Head of caudate nucleus (tissue), 42 donors: ENCODE measurements around the gene FAM120B.
"Not testable (repeated sequence)": the region's sequence is repeated elsewhere in the genome, so short reads cannot be mapped to it uniquely, and the experiment has no call there.

Experiments used
- DNase-seq, 42 donors: peaks; one replicate each; pipeline versions ENCODE4 v3.0.0 to v3.0.0-alpha.2; 2020 to 2021; ENCODE audit warnings: mixed read lengths in 7 of 42
- intact Hi-C: fragments of 100-400 bp; cut with DNase I; formaldehyde crosslinking; loops from one replicate; pipeline ENCODE4 v1.15.0; 2022

Gene FAM120B

DNA sequence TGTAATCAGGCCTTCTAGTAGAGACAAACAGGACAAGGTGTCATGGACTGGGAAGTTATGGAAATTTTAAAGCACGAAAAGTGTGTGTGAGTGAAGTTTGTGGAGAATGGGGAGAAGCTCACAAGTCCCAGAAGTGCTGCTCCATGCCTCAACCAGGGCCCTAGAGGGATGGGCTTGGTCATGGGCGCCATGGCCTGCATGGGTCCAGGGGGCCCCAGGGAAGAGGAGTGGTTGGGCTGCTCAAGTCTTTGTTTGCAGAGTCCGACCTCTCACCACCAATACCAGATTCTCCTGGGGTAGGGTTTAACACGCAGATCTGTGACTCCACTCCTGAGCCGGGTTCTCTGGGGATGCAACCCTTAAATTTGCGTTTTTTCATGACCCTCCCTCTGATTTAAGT lies 88.4 kb downstream of the FAM120B start:
- intact Hi-C loops, result no loop called here
- no peak for DNase-seq

GRCh38 chr6:170398743-170399369 lies 92.3 kb downstream of the FAM120B start:
- intact Hi-C loops, DNase-seq: not testable (repeated sequence)

- intact Hi-C loops, DNase-seq: not testable (repeated sequence)
These were observed 93.5 kb downstream of the FAM120B start for GRCh38 chr6:170399955-170400558.

DNA sequence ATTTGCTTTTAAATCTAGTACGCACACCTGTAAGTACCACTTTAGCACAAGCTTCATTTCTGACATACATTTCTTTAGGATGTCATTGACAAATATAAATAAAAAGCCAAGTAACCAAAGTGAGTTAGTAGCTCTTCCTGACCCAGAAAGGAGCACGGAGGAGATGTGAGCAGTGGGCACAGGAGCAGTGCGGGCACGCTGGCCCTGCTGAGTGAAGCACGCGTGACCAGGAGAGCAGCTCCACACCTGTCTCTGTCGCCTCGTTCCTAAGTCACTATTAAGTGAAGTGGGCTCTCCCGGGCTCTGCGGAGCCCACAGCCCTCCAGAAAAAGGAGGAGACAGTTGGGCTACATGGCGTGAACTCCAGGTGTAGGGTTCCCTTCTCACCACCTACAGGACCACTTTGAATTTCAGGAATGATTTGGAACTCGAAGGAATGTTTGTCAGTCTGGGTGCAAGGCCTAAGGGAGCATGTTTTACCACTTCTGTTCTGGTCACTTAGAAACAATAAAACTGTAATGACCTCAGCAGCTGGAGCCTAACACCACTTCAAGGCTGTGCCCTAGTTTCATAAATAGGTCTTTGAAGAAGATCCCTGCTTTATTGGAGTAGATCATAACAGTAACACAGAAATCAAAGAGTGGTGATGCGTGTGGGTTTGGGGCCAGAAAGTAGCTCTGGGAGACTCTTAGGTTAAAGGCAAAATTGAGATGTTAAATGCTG lies 95.9 kb downstream of the FAM120B start:
- intact Hi-C loops, result no loop called here
- no peak for DNase-seq

GRCh38 chr6:170403451-170403850 lies 96.9 kb downstream of the FAM120B start:
- peak in 1 of 42 donors; percentile 14 for DNase-seq
- intact Hi-C loops, result no loop called here

GRCh38 chr6:170404036-170404435 lies 97.5 kb downstream of the FAM120B start:
- peak in 40 of 42 donors; percentile 20 to 88 (median 62) for DNase-seq

GRCh38 chr6:170404697-170405096 lies 98.1 kb downstream of the FAM120B start:
- intact Hi-C loops, result no loop called here
- DNase-seq, result peak in 7 of 42 donors; percentile 10 to 61 (median 23)

More at GRCh38 chr6:170404036-170404435, 97.5 kb downstream of the FAM120B start:
- intact Hi-C loops, result no loop called here

DNA sequence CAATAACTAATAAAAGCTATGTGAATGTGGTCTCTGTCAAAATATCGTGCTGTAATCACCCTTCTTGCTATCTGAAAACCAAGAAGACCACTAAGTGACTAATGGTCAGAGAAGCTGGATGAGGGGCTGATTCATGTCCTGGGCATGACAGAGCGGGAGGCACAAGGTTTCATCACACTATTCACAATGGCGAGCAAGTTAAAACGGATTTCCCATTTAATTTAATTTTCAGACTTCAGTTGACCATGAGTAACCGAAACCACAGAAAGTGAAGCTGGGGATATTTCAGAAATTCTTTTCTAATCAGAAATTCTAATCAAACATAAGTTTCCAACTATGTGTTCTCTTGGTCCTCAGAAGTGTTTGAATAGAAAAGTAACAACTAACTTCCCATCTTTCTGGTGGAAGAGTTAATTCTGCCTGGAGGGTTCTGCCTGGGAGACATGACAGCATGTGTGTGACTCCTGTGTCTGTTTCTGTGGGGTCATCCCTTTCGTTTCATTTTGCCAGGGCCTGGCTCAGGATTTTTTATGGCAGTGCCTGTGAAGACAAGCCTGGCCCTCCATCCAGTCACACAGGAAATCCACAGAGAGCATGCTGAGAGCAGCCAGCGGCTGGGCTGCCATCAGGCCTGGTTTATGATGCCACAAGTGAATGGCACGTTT lies 98.9 kb downstream of the FAM120B start:
- no peak for DNase-seq
- intact Hi-C loops, result no loop called here

GRCh38 chr6:170407200-170407599 lies 100.6 kb downstream of the FAM120B start:
- intact Hi-C loops, result no loop called here
- DNase-seq, result no peak

GRCh38 chr6:170407932-170408331 lies 101.4 kb downstream of the FAM120B start:
- intact Hi-C loops, result no loop called here

GRCh38 chr6:170409746-170410145 lies 103.2 kb downstream of the FAM120B start:
- DNase-seq, intact Hi-C loops: not testable (repeated sequence)

More at GRCh38 chr6:170407932-170408331, 101.4 kb downstream of the FAM120B start:
- no peak for DNase-seq

GRCh38 chr6:170410241-170410640 lies 103.7 kb downstream of the FAM120B start:
- no peak for DNase-seq
- intact Hi-C loops, result no loop called here

DNA sequence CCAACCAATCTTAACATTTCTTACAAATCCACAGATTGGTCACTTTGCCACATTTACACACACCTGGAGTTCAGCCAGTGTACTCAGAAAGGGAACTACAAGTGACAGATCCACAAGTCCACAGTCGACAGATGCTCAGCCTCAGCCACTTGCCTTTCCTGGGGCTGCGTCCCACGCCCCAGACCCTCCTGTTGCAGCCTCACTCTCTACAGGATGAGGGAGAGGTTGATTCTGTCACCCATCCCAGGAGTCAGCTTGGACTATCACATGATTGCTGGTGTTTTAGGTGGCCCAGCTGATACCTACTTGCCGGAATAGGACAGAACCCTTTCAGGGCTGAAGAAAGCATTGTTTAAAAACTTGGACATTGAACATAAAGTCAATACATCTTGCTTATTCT lies 108.8 kb downstream of the FAM120B start:
- DNase-seq, result no peak
- intact Hi-C loops, result no loop called here

DNA sequence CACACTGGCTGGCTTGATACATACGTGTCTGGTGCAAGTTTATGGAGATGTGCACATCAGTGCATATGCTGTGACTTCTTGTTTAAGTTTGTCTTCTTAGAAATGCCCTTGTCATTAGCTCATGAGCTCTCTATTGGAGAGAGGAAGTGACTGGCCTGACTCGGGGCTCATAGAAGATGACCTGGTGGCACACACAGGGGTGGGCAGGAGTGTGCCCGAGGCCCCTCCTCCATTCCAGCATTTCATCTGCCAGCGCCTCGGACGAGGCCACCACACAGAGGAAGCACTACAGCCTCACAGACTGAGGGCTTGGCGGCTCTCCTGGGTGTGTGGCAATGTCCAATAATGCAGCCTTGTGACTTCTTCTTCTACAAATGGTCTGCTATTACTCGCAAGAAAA lies 109.7 kb downstream of the FAM120B start:
- intact Hi-C loops, result no loop called here
- no peak for DNase-seq

- intact Hi-C loops, result no loop called here
- DNase-seq, result no peak
These were observed 110.5 kb downstream of the FAM120B start for GRCh38 chr6:170416959-170417606.

DNA sequence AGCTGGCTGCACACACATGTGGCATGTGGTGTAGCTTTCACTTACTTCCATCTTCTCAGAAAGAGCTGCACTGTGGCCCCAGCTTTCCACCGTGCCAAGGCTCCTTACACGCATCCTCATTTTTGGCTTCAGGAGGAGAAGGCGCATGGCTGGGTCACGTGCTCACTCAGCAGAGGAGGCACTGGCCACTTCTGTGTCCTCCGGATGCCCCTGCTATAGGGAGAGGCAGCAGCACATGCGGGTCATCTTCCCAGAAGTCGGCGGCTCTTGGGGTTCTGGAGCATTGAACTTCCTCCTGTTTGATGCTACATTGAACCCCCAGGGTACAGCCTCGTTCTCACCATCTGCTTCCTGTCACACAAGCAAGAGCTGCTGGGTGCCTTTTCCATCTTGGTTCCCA lies 111.3 kb downstream of the FAM120B start:
- intact Hi-C loops, result no loop called here
- no peak for DNase-seq

DNA sequence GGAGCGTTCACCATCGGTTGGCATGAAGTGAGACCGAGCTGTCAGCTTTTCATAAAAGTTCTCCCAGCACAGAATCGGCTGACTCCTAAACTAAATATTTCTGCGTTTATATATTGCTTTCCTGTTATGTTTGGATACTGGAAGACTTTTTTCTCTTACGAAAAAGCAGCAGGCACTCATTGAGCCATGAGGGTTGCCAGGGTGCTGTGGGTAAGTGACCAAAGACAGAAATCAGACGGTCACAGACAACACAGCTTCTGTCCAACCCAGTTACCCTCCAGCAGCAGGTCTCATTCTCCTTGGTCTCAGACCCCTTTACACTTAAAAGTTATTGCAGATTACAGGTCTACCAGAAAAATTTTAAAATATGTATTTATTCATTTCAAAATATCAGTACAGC lies 113.7 kb downstream of the FAM120B start:
- no peak for DNase-seq
- intact Hi-C loops, result no loop called here

DNA sequence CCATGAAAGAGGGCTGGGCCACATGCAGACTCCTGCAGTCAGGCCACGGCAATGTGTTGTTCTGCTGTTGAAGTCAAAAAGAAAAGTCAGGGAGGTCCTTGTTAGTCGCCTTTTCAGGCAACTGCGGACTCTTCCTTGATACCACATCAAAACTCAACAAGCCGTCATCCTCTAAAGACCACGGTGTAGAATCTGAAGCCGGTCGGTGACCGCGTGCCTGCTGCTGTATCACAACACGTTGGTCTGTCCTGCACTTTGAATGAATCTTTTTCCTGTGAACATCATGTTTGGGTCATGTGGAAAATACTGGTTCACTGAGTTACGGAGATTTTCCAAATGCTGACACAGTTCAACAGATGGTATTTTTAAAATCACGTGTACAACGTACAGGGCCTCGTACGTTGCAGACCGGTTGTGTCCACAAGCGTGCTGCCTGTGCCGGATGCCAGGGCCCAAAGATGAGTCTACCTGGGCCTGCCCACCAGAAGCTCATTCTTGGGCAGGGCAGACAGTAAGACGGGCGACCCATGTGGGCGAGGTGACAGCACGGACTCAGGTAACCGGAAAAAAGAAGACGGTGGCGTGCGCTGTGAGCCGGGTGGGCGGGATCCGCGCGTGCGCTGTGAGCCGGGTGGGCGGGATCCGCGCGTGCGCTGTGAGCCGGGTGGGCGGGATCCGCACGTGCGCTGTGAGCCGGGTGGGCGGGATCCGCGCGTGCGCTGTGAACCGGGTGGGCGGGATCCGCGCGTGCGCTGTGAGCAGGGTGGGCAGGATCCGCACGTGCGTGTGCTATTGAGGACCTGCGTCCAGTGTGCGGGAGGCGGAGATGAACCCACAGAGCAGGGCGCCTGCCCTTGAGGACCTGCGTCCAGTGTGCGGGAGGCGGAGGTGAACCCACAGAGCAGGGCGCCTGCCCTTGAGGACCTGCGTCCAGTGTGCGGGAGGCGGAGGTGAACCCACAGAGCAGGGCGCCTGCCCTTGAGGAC lies 114.5 kb downstream of the FAM120B start:
- no peak for DNase-seq
- intact Hi-C loops, result no loop called here
